Activated gamma-delta T cell treated with anti-CD3 and anti-CD28 coated beads, Interleukin-2, amount 50 U/mL, for 16 hours (primary cell): ENCODE results near the gene DOK1.

Experiments
- DNase-seq: peaks from one replicate; pipeline ENCODE4 v3.0.0-alpha.2; 2020; ENCODE audit warnings: low read depth

Gene DOK1

DNA sequence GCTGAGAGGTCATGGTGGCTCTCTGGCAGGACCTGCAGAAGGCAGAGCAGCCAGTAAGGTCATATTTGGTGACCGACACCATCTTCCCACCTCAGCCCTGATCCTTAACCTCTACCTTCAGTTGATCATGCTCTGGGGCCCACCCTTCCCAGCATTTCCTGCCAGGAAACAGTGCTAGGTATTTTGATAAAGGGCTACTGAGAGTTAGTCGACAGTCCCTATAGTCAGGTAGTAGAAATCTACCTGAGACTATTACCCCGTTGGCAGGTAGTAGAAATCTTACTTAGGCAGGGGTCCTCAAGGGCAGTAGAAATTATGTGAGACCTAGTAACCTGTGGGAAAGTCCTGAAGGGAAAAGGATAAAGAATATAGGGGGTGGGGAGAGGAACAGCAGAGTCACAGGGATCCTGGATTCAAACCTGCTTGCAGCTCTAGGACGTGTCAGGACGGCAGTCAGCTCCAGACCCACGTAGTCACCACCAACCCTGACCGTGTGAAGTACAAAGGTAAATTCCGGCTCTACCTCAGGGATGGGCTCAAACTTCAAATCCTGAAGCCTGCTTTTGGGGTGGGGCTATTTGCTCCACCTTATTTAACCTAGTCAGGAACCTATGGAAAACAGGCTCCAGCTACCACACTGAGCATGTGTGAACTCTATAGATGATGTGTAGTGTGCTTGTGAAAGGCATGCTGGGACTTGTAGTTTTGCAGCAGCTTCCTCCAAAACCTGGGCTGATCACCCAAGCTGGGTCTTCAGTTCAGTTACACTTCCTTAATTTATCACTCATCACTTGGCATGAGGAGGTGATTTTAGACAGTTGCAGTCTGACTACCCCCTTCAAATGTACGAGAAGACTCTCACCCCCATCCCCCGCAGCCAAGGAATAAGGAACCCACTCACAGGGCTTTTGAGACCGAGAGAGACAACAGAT, 28.5 kb upstream of the DOK1 start, which contains the start of gene DQX1:
TSS of gene DQX1 (minus strand) at position 515 of the 932 bp plus-strand sequence. CDS start at position 13, 502 bp downstream.
- DNase-seq, result no peak

DNA sequence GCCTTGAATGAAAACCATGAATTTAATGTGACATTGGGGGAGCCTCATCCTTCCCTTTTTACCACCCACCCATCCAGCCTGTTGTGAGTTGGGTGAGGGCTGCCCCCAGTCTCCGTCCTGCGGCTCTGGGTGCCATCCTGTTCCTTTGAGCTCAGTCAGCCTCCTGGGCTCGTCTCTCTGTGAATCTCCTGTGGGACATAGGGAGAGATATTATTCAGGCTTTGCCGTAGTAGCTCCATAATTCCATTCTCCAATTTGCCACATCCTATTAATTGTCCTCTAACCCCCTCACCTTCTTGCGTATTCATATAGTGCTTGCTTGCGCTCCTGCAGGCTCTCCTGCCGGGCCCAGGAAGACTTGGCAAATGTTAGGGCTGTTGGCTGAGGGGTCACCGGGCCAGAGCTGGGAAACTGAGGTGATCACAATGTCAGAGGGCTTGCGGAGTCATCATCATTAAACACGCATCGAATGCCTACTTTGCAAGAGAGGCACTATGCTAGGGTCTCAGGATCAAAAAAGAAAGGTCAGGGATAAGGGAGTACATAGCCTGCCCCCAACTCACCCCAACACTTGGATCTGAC, 27.8 kb upstream of the DOK1 start:
- no peak for DNase-seq

DNA sequence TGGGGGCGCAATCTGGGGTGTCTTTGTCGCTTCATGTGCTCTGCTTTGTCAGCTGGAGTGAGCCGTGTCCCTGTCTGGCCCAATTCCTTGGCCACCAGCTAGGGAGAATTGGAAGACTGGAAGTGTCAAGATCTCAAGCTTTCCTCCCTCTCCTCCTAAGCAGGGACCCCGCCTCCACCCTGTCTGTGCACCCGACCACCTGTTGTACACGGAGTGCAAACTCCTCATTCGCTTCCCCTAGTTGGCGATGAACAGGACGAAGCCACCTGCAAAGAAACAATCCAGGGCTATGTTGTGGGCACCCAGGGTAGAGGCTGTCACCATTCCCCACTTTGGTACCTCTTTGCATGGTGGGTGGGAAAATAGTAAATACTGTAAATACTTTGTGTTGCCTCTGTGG, 26.8 kb upstream of the DOK1 start:
- DNase-seq, result no peak

DNA sequence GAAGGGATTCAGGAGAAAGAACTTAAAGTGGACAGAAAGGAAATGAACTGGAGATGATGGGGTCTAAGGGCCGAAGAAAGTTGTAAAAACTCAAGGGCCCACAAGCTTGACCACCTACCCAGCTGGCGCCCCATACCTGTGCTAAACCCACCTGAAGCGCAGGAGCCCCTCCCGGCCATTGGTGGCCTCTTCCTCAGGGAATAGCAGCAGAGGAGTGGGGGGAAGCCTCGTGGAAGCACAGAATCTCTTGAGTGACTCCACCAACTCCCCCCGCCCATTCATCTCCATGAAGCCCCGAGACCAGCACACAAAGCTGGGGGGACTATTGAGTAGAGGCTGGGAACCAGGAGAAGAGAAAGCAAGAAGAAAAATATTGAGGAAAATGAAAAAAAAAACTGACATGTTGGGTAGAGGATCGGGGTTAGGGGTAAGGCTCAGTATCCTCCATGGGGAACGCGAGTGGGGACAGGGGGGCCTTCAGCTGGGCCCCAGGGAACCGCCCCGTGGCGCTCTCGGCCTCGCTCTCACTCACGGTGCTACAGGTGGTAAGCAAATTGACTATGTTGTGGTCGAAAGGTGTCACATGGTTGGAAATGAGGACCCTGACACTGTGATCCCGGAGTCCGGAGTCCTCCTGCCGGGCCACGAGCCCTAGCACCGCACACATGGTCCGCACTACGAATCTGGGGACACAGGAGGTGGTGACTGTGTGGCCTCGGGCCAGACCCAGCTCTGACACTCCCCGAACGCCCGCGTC, 25.7 kb upstream of the DOK1 start:
- DNase-seq, result no peak

DNA sequence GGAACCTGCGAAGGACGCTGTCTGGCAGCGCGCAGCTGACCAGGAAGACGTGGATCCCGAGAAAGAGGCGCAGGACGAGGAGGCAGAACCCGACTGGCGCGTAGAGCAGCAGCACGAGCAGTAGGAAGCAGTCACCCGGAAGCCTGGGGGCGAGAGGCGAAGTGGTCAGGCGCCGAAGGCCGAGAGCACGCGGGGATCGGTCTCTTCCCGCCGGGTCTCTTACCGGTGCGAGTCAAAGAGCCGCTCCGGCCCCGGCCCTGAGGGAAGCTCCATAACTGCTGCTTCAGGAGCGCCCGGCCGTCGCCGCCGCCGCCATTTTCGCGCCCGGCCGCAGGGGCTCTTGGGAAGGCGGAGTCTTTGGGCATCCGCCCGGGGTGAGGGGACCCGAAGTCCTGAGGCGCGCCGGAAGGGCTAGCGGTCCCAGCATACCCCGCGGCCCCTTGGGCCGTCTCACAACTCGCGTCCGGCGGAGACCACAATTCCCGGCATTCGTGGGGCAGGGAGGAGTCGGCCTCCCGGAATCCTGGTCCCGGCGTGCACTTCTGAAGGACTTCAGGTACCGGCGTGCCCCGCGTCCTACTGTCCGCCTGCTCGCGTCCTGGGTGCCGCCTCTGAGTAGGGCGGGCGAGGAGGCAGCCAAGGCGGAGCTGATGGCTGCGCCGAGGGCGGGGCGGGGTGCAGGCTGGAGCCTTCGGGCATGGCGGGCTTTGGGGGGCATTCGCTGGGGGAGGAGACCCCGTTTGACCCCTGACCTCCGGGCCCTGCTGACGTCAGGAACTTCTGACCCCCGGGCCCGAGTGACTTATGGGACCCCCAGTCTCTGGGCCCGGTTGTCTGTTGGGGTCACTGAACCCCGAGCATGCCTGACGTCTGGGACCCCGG, 24.9 kb upstream of the DOK1 start, which contains the start of the genes AUP1 and HTRA2:
TSS of gene AUP1 (minus strand) at position 350 of the 882 bp plus-strand sequence. CDS start at position 273, 77 bp downstream.
TSS of gene HTRA2 (plus strand) at position 577 of the 882 bp plus-strand sequence. CDS start at position 651, 74 bp downstream.
- peak; percentile 79 for DNase-seq

DNA sequence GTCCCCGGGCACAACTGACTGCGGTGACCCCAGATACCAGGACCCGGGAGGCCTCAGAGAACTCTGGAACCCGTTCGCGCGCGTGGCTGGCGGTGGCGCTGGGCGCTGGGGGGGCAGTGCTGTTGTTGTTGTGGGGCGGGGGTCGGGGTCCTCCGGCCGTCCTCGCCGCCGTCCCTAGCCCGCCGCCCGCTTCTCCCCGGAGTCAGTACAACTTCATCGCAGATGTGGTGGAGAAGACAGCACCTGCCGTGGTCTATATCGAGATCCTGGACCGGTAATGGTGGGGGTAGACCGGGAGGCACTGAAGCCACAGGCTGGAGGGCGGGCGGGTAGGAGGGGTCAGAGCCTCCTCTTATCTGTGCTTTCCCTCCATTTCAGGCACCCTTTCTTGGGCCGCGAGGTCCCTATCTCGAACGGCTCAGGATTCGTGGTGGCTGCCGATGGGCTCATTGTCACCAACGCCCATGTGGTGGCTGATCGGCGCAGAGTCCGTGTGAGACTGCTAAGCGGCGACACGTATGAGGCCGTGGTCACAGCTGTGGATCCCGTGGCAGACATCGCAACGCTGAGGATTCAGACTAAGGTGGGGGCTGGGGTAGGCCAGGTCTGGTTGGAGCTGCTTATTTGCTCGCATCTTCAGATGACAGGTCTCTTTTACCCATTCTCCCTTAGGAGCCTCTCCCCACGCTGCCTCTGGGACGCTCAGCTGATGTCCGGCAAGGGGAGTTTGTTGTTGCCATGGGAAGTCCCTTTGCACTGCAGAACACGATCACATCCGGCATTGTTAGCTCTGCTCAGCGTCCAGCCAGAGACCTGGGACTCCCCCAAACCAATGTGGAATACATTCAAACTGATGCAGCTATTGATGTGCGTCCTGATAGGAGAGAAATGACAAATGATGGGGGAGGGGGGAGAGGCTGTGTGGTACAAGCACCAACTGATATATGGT, 24.0 kb upstream of the DOK1 start:
- DNase-seq, result no peak

DNA sequence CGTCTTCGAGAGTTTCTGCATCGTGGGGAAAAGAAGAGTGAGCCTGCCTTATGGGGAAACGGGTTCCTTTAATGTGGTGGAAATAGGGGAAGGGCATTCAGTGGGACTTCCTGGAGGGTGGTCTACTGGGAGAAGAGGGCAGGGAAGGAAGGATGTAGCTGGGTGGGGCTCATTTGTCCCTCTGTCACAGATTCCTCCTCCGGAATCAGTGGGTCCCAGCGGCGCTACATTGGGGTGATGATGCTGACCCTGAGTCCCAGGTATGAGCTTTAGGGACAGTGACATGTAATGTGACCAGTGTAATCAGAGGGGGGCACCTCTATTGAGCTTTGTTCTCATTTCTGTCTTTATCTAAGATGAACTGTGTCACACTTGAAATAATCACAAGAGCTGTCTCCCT, 22.9 kb upstream of the DOK1 start:
- DNase-seq, result no peak

DNA sequence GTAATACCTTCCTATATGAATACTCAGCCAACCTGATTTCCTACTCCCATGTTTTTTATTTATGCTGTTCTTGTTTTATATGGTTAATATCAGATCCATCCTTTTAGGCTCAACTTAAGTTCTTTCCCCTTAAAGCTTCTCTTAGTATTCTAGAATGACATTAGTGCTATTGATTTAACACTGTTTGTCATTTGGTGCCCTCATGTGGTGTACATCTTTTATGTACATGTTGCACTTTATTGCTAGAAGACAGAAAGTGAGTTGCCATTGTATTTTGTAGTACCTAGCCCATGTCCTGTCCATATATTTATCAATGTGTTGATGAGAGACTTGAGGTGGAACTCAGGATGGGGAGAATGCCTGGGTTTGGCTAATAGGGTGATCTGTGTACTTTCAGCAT, 22.3 kb upstream of the DOK1 start:
- DNase-seq, result no peak

DNA sequence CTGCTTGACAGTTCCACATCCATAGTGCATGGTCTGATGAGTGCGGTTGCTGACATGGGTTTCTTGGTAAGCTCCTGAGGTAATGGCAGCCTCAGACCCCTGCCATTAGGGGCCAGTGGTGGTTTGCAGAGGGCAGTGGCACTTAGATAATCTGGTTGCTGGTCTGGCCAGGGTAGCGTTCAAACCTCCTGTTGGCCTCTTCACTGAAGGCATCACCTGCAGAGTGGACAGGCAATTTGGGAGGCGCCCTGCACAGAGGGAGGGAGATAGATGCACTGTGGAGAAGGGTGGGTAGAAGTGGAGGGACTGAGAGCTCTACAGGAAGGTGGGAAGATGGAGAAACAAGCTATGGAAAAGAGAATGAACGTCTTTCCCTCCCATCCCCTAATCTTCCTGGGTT, 21.1 kb upstream of the DOK1 start:
- no peak for DNase-seq

DNA sequence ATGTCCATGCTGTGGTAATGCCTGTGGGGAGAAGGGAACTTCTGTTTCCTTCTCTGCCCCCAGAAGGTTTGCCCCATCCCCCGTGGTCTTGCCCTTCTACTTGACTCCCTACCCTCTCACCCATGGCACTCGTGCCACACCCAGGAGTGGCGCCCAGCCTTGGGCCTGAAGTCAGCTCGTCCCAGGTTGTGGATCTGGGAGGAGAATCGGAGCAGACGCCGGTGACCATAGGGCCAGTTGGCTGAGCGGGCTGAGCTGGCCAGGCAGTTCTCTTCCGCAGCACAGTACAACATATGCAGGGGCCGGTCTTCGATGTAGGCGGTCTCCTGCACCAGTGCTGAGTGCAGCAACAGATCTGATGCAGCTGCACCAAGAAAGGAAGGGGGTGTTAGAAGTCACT, 20.1 kb upstream of the DOK1 start:
- no peak for DNase-seq

DNA sequence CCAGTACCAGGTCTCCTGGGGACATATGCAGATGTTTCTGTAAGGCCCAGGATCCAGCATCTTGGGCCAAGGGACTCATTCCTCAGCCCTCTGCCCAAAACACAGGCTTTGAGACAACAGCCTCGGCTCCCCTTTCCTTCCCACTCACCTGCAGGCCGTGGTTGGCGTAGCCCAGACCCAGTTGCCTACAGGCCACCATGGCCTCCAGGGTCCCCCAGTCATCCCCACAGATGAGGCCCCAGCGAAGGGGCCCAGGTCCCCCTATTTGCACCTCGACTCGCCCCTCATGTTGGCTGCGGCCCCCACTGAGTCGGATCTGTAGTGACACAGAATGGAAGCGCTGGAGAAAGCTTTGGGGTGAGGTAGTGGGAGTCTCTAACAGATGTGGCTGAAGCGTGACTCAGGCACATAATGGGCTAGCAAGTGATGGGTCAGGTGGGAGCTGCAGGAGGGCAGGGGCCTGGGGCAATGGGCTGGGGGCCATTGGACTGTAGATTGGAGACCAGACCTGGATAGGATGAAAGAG, 19.0 kb upstream of the DOK1 start:
- no peak for DNase-seq

DNA sequence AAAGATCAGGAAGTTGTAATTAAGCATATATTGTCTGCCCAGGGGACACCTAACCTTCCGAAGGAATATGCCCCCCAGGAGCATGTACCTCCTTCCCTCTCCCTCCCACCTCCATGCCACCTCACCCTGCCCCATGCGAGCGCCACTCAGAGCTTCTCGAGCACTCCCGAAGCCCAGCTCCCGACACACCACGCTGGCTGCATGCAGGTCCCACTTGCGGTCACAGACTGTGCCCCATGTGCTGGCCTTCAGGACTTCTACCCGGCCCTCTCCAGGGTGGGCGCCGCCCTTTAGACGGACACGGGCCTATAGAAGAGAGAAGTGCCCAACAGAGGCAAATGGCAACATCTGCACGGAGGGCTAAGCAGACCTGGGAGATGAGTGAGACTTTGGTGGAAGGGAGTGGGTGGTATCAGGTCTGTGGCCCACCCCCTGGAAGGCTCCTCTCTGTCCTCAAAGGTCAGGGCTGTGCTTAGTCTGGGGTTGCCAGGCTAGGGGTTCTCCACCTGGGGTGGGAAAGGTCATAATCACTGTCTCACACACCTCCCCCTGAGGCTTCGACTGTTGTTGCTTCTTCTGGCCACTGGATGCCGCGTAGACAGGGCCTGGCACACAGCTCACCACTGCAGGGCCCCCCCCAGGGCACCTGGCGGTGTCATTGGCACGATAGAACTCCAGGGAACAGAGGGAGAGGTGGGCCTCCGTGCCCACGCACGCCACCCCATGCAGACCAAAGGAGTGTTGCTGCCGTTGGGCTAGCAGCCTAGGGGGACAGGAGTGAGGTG, 18.2 kb upstream of the DOK1 start:
- no peak for DNase-seq

DNA sequence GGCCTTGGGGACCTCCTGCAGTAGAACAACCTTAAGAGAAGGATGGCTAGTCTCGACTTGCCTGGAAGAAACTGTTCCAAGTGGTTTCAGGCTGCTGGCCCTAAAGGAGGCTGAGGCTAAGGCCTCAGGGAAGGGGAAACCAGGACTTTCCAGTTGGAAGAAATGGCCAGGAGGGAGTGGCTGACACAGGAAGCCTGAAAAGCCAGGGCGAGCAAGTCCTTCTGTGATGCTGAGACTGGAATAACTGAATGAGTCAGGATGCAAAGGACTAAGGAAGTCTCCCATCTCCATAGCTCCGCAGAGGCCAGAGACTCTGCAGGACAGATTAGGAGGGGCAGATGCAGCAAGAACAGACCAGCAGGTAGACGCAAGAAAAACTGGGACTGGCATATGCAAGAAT, 17.4 kb upstream of the DOK1 start:
- DNase-seq, result no peak

DNA sequence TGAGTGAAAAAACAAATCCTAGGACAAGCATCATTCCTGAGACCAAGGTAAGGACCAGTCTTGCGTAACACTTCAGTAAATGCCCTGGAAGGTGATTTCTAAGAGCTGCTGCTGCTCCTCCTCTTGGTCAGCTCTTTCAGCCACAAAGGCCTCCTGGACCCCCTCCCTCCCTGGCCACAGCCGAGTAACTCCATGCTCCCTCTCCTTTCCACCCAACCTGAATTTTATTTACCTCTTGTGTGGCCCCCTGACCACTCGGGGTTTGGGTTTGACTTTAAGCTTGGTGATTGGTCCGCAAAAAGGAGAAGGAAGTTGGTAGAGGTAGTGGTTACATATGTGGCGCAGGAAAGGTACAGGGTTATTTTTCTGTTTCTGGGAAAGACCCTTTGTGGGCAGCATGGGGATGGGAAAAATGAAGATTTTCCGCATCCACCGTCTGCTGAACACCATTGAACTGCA, 15.6 kb upstream of the DOK1 start:
- no peak for DNase-seq

DNA sequence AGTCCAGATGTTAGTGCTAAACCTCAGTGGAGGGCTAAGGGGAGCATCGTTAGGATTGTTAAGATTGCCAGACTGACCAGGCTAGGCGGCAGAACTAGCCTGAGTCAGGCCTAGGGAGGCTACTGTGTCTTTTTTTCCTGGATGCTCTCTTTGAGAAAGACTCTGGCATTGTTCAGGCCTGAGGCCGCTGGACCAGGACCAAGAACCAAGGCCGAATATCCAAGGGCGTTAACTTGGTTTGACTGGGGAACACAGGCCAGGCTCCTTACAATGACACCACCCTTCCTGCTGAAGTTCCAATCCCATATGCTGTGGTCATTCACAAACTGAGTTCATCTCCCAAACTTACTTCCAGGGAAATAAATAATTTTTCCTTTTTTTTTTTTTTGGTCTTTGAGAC, 14.2 kb upstream of the DOK1 start:
- DNase-seq, result no peak

DNA sequence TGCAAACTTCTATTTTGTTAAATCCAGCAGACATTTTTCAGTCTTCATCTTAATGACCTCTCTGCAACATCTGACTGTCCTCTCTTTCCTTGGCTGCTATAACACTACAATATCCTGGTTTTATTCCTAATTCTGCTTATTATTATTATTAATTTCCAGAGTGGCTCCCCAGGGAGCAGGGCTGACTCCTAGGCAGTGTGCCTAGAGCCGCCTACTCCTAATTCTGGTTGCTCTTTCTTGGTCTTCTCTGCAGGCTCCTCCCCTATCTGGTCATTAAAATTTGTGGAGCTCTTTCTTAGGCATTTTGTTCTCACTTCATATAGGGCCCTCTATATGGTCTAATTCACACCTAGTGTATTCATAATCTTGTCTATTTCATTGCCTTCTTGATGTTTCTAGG, 11.5 kb upstream of the DOK1 start:
- DNase-seq, result no peak

DNA sequence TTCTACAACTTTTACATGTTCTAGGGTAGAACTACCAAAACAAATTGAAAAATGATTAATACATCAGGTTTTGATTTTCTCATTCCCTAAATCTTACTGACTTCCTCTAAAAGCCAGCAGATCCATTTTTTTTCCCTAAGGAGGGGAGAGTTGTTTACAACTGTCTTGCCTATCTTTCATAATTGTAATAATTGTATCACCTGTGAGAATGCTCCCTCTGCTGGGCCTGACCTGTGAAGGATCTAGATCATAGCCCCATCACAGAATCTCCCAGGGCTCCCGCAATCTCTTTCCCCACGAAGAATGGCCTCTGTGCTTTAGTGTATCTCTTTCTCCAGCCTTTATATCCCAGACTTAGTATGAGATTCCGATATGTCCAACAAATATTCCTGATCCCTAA, 9.9 kb upstream of the DOK1 start:
- no peak for DNase-seq

DNA sequence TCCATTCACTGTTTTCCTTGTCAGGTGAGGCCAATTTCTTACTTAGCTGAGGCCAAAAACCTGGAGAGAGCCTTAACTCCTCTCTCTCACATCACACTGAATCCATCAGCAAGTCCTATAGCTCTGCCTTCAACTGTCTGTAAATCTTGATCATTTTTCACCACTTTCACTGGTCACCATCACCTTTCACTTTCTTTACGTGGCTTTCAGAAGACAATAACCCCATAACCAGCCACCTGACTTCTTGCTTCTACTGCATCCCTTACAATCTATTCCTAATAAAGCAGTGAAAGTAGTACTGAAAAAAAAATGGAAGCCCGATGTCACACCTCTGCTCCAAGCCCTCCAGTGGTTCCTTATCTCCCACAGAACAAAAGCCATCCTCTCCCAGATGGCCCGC, 8.5 kb upstream of the DOK1 start:
- no peak for DNase-seq

DNA sequence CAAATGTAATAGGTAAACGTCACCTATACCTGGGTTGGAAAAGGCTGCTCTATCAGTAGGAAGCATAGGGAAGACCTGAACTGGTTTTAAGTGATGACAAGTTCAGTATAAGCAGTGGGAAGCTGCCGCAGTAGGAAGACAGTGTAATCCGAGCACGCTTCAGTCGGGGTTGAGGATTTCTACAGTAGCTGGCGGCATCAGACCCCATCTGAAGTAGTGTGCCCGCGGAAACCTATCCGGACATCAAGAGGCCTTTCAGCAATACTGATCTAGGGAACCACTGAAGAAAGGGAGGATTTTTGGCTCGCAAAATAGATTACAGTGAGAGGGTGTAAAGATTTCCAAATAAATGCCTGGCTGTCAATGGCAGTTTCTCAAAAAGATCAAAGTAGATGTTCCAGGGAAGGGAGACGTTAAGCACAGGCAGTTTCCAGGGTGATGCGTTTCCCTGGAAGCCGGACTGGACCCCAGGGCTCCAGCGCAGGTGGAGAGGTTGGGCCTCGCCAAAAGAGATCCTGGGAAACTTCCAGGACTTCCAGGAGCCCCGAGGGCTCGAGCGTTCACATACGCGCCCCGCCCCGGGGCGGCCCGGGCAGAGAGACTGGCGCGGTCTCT, 6.1 kb upstream of the DOK1 start:
- no peak for DNase-seq
